Sigmoid colon (tissue), 4 donors: ENCODE measurements around the gene KRT79.

Source experiments
- POLR2A ChIP-seq, 2 donors: fragments of 450-650 bp; IDR thresholded peaks; one replicate each; pipeline ENCODE4 v1.6.1; 2016; ENCODE audit warnings: antibody characterized with exemption in 2 of 2, mild to moderate bottlenecking in 2 of 2, moderate library complexity in 2 of 2
- POLR2AphosphoS5 ChIP-seq, 4 donors: sonication (generic); formaldehyde crosslinking; IDR thresholded peaks; one replicate each; pipeline ENCODE4 v1.6.1; 2017; ENCODE audit warnings: antibody characterized with exemption in 4 of 4

- no peak for TF ChIP-seq POLR2A (IDR thresholded peaks at IDR 0.05)
- no peak for TF ChIP-seq POLR2AphosphoS5 (IDR thresholded peaks at IDR 0.05)
These were observed 26.2 kb upstream of the KRT79 start for GRCh38 chr12:52860102-52860823.
